MCF 10A (cell line): ENCODE measurements around the gene STX1B. TPM values are rescaled to one million over a fixed set of nuclear protein-coding genes. Genes with fewer than 3 reads are reported as not detected.
A peak's percentile ranks its signal among the peaks of the same experiment; 100 is the strongest.

Source experiments
- Bru-seq: library from RNA; stranded (reverse); fragments of 400-500 nt; gene quantifications from one replicate; lab custom pipeline; 2021; lab: Mats Ljungman, UMichigan
- BruChase-seq, 2 experiments: library from RNA; stranded (reverse); fragments of 400-500 nt; gene quantifications; one replicate each; lab custom pipeline; 2021; lab: Mats Ljungman, UMichigan
- BruUV-seq: library from RNA; stranded (reverse); fragments of 400-500 nt; replicated peaks from 2 replicates; lab custom pipeline; 2021; lab: Mats Ljungman, UMichigan
- CTCF ChIA-PET: fragments of 300-600 bp; sonication (Branson Sonifier 250); formaldehyde crosslinking; extraction: SDS; loops from one replicate; lab custom pipeline; 2021; ENCODE audit warnings: antibody characterized with exemption, inconsistent platforms; lab: Yijun Ruan, JAX
- POLR2A ChIA-PET: fragments of 300-600, 350-650 bp; sonication (Branson Sonifier 250); formaldehyde crosslinking; extraction: SDS; loops from one replicate; lab custom pipeline; 2020; ENCODE audit warnings: antibody characterized with exemption, inconsistent platforms; lab: Yijun Ruan, JAX
- DNase-seq: peaks from one replicate; pipeline ENCODE4 v3.0.0-alpha.2; 2018; ENCODE audit not compliant: unreplicated experiment
- H3K27ac Mint-ChIP-seq: one replicate; pipeline ENCODE4 v1.8.0; 2022; ENCODE audit warnings: mild to moderate bottlenecking, low read depth, mixed read lengths; ENCODE audit not compliant: unreplicated experiment
- H3K27me3 Mint-ChIP-seq: one replicate; pipeline ENCODE4 v1.8.0; 2022; ENCODE audit warnings: mixed read lengths; ENCODE audit not compliant: insufficient read depth, unreplicated experiment
- H3K36me3 Mint-ChIP-seq: one replicate; pipeline ENCODE4 v1.8.0; 2022; ENCODE audit warnings: mild to moderate bottlenecking, moderate library complexity, mixed read lengths; ENCODE audit not compliant: insufficient read depth, unreplicated experiment
- H3K4me1 Mint-ChIP-seq: one replicate; pipeline ENCODE4 v1.8.0; 2022; ENCODE audit warnings: mixed read lengths; ENCODE audit not compliant: insufficient read depth, unreplicated experiment
- H3K4me3 Mint-ChIP-seq: one replicate; pipeline ENCODE4 v1.8.0; 2022; ENCODE audit warnings: mild to moderate bottlenecking, moderate library complexity, mixed read lengths; ENCODE audit not compliant: unreplicated experiment
- H3K9me3 Mint-ChIP-seq: one replicate; pipeline ENCODE4 v1.8.0; 2022; ENCODE audit warnings: mixed read lengths; ENCODE audit not compliant: unreplicated experiment
- intact Hi-C: fragments of 100-400 bp; cut with micrococcal nuclease; formaldehyde crosslinking; loops from 2 replicates; pipeline ENCODE4 v1.14.1; 2022
- long read RNA-seq: library from polyadenylated mRNA; stranded (forward); transcript quantifications from one replicate; pipeline ENCODE4 v2.0.0, GENCODE V29; 2022
- total RNA-seq: library from RNA; stranded (reverse); gene quantifications from 2 replicates; pipeline ENCODE4 v1.2.3, GENCODE V29; 2022
- TF ChIP-seq, protein P1 (sequence below): fragments of 200-600 bp; IDR thresholded peaks from one replicate; pipeline ENCODE4 v1.8.0; 2022; ENCODE audit warnings: antibody characterized with exemption, mild to moderate bottlenecking; ENCODE audit not compliant: unreplicated experiment

The STX1B gene
- total RNA-seq (0.42 and 0.91 TPM in 2 replicates), Bru-seq, nascent RNA (percentile 24 among the genes with signal in this experiment), BruChase-seq, experiment 1, labeled RNA remaining after a 6-hour chase (percentile 26 among the genes with signal in this experiment), BruChase-seq, experiment 2, labeled RNA remaining after a 2-hour chase (percentile 21 among the genes with signal in this experiment)
- long read RNA-seq, result 0 reads

DNA sequence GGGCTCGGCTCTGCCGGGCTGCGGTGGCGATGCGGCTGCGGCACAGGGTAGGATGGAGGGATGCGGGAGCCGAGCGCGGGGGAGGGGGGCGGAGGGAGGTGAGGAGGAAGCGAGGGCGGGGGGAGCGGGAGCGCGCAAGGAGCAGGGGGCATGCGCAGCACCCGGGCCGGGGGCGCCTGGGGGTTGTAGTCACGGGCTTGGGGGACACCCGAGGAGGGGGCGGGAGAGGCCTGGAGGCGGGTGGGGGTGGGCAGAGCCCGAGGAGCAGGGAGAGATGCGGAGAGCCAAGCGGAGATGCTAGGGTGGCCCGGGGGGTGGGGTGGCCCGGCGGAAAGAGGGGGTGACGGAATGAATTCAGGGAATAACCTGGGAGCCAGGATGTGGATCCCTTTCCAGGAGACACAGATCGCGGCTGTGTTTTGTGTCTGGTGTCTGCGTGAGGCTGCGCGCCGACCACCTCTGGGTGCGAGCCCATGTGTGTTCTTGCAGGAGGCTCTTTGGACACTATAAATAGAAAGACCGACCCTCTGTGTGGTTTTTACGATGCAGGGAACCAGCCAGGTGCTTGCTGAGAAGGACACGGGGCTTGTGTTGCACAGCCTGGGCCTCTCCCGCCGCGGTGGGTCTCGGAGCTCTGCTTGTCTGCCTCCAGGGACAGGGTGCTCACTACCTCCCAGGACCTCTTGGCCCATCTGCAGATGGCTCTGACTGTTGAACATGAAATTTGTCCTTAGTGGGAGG lies at the start of gene STX1B:
TSS of gene STX1B (minus strand) at position 54 of the 741 bp plus-strand sequence. CDS start 242 bp downstream, outside the sequence.
- POLR2A ChIA-PET, result no interaction called here
- intact Hi-C loops, result no loop called here
- TF ChIP-seq, protein P1, sequence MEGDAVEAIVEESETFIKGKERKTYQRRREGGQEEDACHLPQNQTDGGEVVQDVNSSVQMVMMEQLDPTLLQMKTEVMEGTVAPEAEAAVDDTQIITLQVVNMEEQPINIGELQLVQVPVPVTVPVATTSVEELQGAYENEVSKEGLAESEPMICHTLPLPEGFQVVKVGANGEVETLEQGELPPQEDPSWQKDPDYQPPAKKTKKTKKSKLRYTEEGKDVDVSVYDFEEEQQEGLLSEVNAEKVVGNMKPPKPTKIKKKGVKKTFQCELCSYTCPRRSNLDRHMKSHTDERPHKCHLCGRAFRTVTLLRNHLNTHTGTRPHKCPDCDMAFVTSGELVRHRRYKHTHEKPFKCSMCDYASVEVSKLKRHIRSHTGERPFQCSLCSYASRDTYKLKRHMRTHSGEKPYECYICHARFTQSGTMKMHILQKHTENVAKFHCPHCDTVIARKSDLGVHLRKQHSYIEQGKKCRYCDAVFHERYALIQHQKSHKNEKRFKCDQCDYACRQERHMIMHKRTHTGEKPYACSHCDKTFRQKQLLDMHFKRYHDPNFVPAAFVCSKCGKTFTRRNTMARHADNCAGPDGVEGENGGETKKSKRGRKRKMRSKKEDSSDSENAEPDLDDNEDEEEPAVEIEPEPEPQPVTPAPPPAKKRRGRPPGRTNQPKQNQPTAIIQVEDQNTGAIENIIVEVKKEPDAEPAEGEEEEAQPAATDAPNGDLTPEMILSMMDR, result no peak
- Mint-ChIP-seq H3K27me3 (peaks cover 43% of the 10 kb centered on the region), H3K36me3 (no peaks in the 10 kb centered on the region), H3K4me1 (no peaks in the 10 kb centered on the region), H3K27ac (peak within 1 kb of the TSS; percentile 63), H3K4me3 (no peak within 1 kb of the TSS), H3K9me3 (no peaks in the 10 kb centered on the region)
- no peak for DNase-seq
- CTCF ChIA-PET, result interaction anchor here (0.5 kb wide), 1 partner anchor 414 kb away, joined by 3 read pairs; no protein-coding TSS in a partner anchor
- no TSS peak for BruUV-seq

GRCh38 chr16:31055613-31056012 lies 45.2 kb upstream of the STX1B start:
- H3K4me3 Mint-ChIP-seq, result no peak overlapping the region

DNA sequence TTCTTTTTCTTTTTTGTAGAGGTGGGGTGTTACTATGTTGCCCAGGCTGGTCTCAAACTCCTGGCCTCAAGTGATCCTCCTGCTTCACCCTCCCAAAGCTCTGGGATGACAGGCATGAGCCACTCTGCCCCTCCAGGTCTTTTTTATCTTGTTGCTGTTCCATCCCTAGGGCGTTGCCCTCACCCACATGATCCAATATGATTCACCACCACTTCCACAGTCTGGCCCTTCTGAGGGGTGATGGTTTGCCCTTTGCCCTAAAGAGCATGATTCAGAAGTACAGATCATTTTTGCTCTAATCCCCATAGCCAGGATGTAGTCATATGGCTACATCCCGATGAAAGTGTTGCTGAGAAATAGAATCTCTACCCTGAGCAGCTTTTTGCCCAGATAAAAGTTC lies 41.7 kb upstream of the STX1B start:
- peaks cover 20% of the 10 kb centered on the region for H3K4me1 Mint-ChIP-seq
- H3K27ac Mint-ChIP-seq, result peak overlapping the region; percentile 73
- no TSS peak for BruUV-seq
- peak; percentile 89 for DNase-seq
- CTCF ChIA-PET, result interaction anchor here (1.1 kb wide), 1 partner anchor 8 kb away, joined by 3 read pairs; no protein-coding TSS in a partner anchor
- TF ChIP-seq, protein P1, result no peak
- intact Hi-C loops, result loop anchor here (1.0 kb wide), 3 partner anchors 13 to 21 kb away; partner anchors contain the start of gene STX4
- no peaks in the 10 kb centered on the region for H3K27me3 Mint-ChIP-seq
- H3K9me3 Mint-ChIP-seq, result no peaks in the 10 kb centered on the region
- peaks cover 10% of the 10 kb centered on the region for H3K36me3 Mint-ChIP-seq
- no peak overlapping the region for H3K4me3 Mint-ChIP-seq
- POLR2A ChIA-PET, result interaction anchor here (1.0 to 1.9 kb wide), 5 partner anchors 9 to 67 kb away, joined by 4 to 12 read pairs (median 6); partner anchors contain the start of genes HSD3B7, ZNF646 and ZNF668

More at GRCh38 chr16:31055613-31056012, 45.2 kb upstream of the STX1B start:
- H3K27ac Mint-ChIP-seq, result no peak overlapping the region
- POLR2A ChIA-PET, result interaction anchor here (0.6 to 1.8 kb wide), 5 partner anchors 8 to 53 kb away, joined by 3 to 6 read pairs (median 4); partner anchors contain the start of gene ZNF668
- DNase-seq, result no peak
- peaks cover 20% of the 10 kb centered on the region for H3K4me1 Mint-ChIP-seq
- intact Hi-C loops, result no loop called here
- no peaks in the 10 kb centered on the region for H3K9me3 Mint-ChIP-seq
- TF ChIP-seq, protein P1, result no peak
- CTCF ChIA-PET, result interaction anchor here (0.5 to 0.7 kb wide), 3 partner anchors 10 to 396 kb away, joined by 3 read pairs; no protein-coding TSS in a partner anchor
- no peaks in the 10 kb centered on the region for H3K27me3 Mint-ChIP-seq
- peaks cover 40% of the 10 kb centered on the region for H3K36me3 Mint-ChIP-seq
- TSS peak; percentile 34 for BruUV-seq
